ENCODE data around the gene BPIFB4. TPM values are rescaled to one million over a fixed set of nuclear protein-coding genes. Genes with fewer than 3 reads are reported as not detected.

Gene BPIFB4
- total RNA-seq, 1 donor from 2014 or later = not detected

DNA sequence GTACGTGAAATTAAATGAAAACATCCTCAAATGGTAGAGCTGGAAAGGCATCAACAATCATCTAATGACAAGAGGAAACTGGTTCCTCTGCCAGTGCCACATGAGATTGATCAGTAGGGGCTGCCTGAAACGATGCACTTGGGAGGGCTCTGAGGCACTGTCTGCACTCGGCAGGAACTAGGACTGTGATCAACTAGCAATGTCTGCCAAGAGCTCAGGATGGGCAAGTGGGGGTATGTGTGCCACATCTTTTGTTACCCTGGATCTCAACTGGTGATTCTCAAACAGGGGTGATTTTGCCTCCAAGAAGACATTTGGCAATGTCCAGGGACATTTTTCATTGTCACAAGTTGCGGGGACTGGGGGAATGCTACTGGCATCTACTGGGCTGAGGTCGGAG is 46.1 kb upstream of the BPIFB4 start:
- CTCF ChIA-PET = no interaction called here
- TF ChIP-seq, protein P1, sequence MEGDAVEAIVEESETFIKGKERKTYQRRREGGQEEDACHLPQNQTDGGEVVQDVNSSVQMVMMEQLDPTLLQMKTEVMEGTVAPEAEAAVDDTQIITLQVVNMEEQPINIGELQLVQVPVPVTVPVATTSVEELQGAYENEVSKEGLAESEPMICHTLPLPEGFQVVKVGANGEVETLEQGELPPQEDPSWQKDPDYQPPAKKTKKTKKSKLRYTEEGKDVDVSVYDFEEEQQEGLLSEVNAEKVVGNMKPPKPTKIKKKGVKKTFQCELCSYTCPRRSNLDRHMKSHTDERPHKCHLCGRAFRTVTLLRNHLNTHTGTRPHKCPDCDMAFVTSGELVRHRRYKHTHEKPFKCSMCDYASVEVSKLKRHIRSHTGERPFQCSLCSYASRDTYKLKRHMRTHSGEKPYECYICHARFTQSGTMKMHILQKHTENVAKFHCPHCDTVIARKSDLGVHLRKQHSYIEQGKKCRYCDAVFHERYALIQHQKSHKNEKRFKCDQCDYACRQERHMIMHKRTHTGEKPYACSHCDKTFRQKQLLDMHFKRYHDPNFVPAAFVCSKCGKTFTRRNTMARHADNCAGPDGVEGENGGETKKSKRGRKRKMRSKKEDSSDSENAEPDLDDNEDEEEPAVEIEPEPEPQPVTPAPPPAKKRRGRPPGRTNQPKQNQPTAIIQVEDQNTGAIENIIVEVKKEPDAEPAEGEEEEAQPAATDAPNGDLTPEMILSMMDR (IDR thresholded peaks at IDR 0.05) = no peak
- ATAC-seq (ENCODE audit: low read depth) = no peak
- intact Hi-C loops (cut with micrococcal nuclease) = no loop called here
- Mint-ChIP-seq H3K4me1 (no peaks in the 10 kb centered on the region), H3K27ac (no peak overlapping the region), H3K36me3 (ENCODE audit: low read depth) (no peaks in the 10 kb centered on the region), H3K27me3 (no peaks in the 10 kb centered on the region), H3K4me3 (no peak overlapping the region), H3K9me3 (peaks cover 4% of the 10 kb centered on the region)
- POLR2A ChIA-PET = no interaction called here
- no peak for DNase-seq

DNA sequence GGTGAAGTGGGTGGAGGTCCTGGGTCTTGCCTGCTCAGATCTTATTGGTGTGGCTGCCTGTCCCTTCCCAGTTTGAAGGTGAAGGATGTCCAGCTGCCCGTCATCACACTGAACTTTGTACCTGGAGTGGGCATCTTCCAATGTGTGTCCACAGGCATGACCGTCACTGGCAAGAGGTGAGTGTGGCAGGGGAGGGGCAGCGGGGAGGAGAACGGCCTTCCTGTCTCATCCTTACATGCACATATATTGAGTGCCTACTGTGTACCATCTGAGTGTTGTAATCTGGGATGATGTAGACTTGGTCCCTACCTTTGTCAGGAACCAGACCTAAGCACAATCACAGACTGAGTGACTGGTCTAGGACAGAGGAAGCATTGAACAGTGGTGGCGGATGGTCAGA is 45.3 kb upstream of the BPIFB4 start:
- no peak overlapping the region for H3K27ac Mint-ChIP-seq
- H3K4me3 Mint-ChIP-seq = no peak overlapping the region
- H3K36me3 Mint-ChIP-seq (ENCODE audit: low read depth) = no peaks in the 10 kb centered on the region
- CTCF ChIA-PET = no interaction called here
- peaks cover 4% of the 10 kb centered on the region for H3K9me3 Mint-ChIP-seq
- ATAC-seq (ENCODE audit: low read depth) (no peak), DNase-seq (no peak)
- TF ChIP-seq, protein P1 (IDR thresholded peaks at IDR 0.05) = no peak
- intact Hi-C loops (cut with micrococcal nuclease) = no loop called here
- H3K4me1 Mint-ChIP-seq = no peaks in the 10 kb centered on the region
- POLR2A ChIA-PET = no interaction called here
- H3K27me3 Mint-ChIP-seq = no peaks in the 10 kb centered on the region

DNA sequence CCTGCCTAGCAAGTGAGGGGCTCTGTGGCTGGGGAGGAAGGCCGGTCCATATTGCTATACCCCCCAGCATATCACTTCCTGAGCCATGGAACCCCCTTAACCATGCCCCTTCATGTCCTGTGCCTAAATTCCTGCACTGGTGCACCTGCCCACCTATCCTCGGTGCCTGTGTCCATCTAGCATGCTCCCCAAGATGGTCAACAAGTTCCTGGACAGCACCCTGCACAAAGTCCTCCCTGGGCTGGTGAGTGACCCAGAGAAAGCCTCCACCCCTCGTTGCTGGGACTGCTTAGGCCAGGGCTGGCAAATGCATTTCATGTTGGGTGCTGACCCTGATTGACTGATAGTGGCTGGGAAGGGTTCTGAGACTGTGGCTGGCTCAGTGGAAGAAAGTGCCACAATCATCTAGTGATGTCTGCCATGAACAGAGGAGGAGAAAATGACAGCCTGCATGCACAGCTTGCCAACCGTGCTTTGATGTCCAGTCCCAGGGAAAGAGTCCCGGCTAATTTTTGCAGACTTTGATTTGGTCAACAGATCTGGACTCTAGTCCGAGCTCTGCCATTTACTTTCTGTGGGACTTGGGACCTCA is 44.4 kb upstream of the BPIFB4 start:
- TF ChIP-seq, protein P1 (IDR thresholded peaks at IDR 0.05) = no peak
- intact Hi-C loops (cut with micrococcal nuclease) = no loop called here
- ChIA-PET POLR2A (no interaction called here), CTCF (no interaction called here)
- Mint-ChIP-seq H3K27me3 (no peaks in the 10 kb centered on the region), H3K36me3 (ENCODE audit: low read depth) (no peaks in the 10 kb centered on the region), H3K4me3 (no peak overlapping the region), H3K9me3 (peaks cover 4% of the 10 kb centered on the region), H3K27ac (no peak overlapping the region), H3K4me1 (no peaks in the 10 kb centered on the region)
- no peak for ATAC-seq (ENCODE audit: low read depth)
- DNase-seq = no peak

DNA sequence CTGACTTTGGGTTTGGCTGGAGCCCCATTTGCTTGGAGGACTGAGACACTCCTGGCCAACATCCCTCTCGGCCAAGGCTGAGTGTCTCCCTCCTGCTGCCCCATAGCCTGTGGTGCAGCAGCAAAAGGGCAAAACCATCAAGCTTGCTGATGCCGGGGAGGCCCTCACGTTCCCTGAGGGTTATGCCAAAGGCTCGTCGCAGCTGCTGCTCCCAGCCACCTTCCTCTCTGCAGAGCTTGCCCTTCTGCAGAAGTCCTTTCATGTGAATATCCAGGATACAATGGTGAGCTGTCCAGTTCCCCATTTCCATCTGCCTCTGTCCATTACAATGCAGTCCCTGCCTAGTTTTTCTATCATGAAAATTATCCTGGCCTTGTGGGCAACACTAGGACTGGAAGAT is 42.0 kb upstream of the BPIFB4 start:
- intact Hi-C loops (cut with micrococcal nuclease) = no loop called here
- TF ChIP-seq, protein P1 (IDR thresholded peaks at IDR 0.05) = no peak
- DNase-seq (no peak), ATAC-seq (ENCODE audit: low read depth) (no peak)
- CTCF ChIA-PET = no interaction called here
- POLR2A ChIA-PET = no interaction called here
- Mint-ChIP-seq H3K4me3 (no peak overlapping the region), H3K36me3 (ENCODE audit: low read depth) (no peaks in the 10 kb centered on the region), H3K9me3 (peaks cover 4% of the 10 kb centered on the region), H3K27ac (no peak overlapping the region), H3K27me3 (no peaks in the 10 kb centered on the region), H3K4me1 (no peaks in the 10 kb centered on the region)

DNA sequence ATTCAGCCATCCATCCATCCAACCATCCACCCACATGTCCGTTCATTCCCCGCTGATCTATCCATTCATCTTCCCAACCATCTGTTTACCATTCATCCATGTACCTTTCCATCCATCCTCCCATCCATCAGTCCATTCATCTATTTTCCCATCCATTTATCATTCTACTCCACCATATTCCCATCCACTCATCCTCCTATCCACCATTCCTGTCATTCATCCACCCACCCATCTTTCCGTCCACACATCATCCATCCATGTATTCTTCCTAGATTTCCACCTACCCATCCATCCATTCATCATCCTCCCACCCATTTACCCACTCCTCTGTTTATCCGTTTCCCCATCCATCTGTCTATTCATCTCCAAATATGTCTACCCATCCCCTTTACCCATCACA is 41.2 kb upstream of the BPIFB4 start:
- H3K9me3 Mint-ChIP-seq = peaks cover 1% of the 10 kb centered on the region
- POLR2A ChIA-PET = no interaction called here
- CTCF ChIA-PET = no interaction called here
- ATAC-seq (ENCODE audit: low read depth) (no peak), DNase-seq (no peak)
- no peak overlapping the region for H3K4me3 Mint-ChIP-seq
- intact Hi-C loops (cut with micrococcal nuclease) = no loop called here
- H3K27me3 Mint-ChIP-seq = no peaks in the 10 kb centered on the region
- H3K4me1 Mint-ChIP-seq = no peaks in the 10 kb centered on the region
- TF ChIP-seq, protein P1 (IDR thresholded peaks at IDR 0.05) = no peak
- H3K27ac Mint-ChIP-seq = no peak overlapping the region
- no peaks in the 10 kb centered on the region for H3K36me3 Mint-ChIP-seq (ENCODE audit: low read depth)
